ENCODE data around the gene TMEM86B. TPM values are rescaled to one million over a fixed set of nuclear protein-coding genes. Genes with fewer than 3 reads are reported as not detected.

Gene TMEM86B
- polyA plus RNA-seq, 1 donor from 2014 or later, result 2.3 TPM

- Histone ChIP-seq H3K27ac (ENCODE audit: low read length) (no peak overlapping the region), H3K4me3 (ENCODE audit: low read length) (no peak overlapping the region), H2AFZ (ENCODE audit: low read depth, low read length) (no peak overlapping the region)
These were observed 20.1 kb upstream of the TMEM86B start for GRCh38 chr19:55248704-55249103.

GRCh38 chr19:55248166-55248675, 19.7 kb upstream of the TMEM86B start:
- no peak overlapping the region for H3K9ac ChIP-seq (ENCODE audit: low read length)
- H3K9me2 ChIP-seq (ENCODE audit: insufficient read depth, low read length), result no peaks in the 10 kb centered on the region
- H2AFZ ChIP-seq (ENCODE audit: low read depth, low read length), result no peak overlapping the region
- H3K9me3 ChIP-seq (ENCODE audit: low read length), result no peaks in the 10 kb centered on the region
- no peaks in the 10 kb centered on the region for H4K20me1 ChIP-seq (ENCODE audit: insufficient read depth)
- no peaks in the 10 kb centered on the region for H3F3A ChIP-seq (ENCODE audit: insufficient read depth, low read length, poor library complexity, severe bottlenecking)
- no peak overlapping the region for H3K4me2 ChIP-seq (ENCODE audit: low read length)
- no peak overlapping the region for H3K27ac ChIP-seq (ENCODE audit: low read length)
- no peaks in the 10 kb centered on the region for H3K36me3 ChIP-seq (ENCODE audit: insufficient read depth, low read length)
- peaks cover 33% of the 10 kb centered on the region for H3K79me2 ChIP-seq (replicated peaks; ENCODE audit: insufficient read depth, low read length)
- H3K27me3 ChIP-seq (ENCODE audit: insufficient read depth, low read depth, low read length), result no peaks in the 10 kb centered on the region
- H3K4me3 ChIP-seq (ENCODE audit: low read length), result no peak overlapping the region
- TF ChIP-seq SMC3 (conservative IDR thresholded peaks at IDR 0.05; ENCODE audit: poor library complexity) (no peak), MXI1 (conservative IDR thresholded peaks at IDR 0.05; ENCODE audit: poor library complexity, severe bottlenecking) (no peak), REST (IDR thresholded peaks at IDR 0.05; ENCODE audit: borderline replicate concordance) (no peak), POLR2AphosphoS5 (IDR thresholded peaks at IDR 0.05) (no peak), EP300 (conservative IDR thresholded peaks at IDR 0.05; ENCODE audit: poor library complexity, severe bottlenecking) (no peak), EZH2 (IDR thresholded peaks at IDR 0.05; ENCODE audit: borderline replicate concordance, insufficient read depth, low read length, poor library complexity, severe bottlenecking) (no peak), RAD21 (conservative IDR thresholded peaks at IDR 0.05) (no peak)

More at GRCh38 chr19:55248704-55249103, 20.1 kb upstream of the TMEM86B start:
- Histone ChIP-seq H3K36me3 (ENCODE audit: insufficient read depth, low read length) (no peaks in the 10 kb centered on the region), H3K79me2 (replicated peaks; ENCODE audit: insufficient read depth, low read length) (peaks cover 38% of the 10 kb centered on the region), H3K9me3 (ENCODE audit: low read length) (no peaks in the 10 kb centered on the region), H3K27me3 (ENCODE audit: insufficient read depth, low read depth, low read length) (no peaks in the 10 kb centered on the region), H3K9me2 (ENCODE audit: insufficient read depth, low read length) (no peaks in the 10 kb centered on the region), H3K4me2 (ENCODE audit: low read length) (no peak overlapping the region), H3F3A (ENCODE audit: insufficient read depth, low read length, poor library complexity, severe bottlenecking) (no peaks in the 10 kb centered on the region), H4K20me1 (ENCODE audit: insufficient read depth) (no peaks in the 10 kb centered on the region), H3K9ac (ENCODE audit: low read length) (no peak overlapping the region)
- TF ChIP-seq CTCF (IDR thresholded peaks at IDR 0.05; ENCODE audit: poor library complexity, severe bottlenecking) (no peak), EP300 (conservative IDR thresholded peaks at IDR 0.05; ENCODE audit: poor library complexity, severe bottlenecking) (no peak), SMC3 (conservative IDR thresholded peaks at IDR 0.05; ENCODE audit: poor library complexity) (no peak), MXI1 (conservative IDR thresholded peaks at IDR 0.05; ENCODE audit: poor library complexity, severe bottlenecking) (no peak), REST (IDR thresholded peaks at IDR 0.05; ENCODE audit: borderline replicate concordance) (no peak), POLR2AphosphoS5 (IDR thresholded peaks at IDR 0.05) (no peak), RAD21 (conservative IDR thresholded peaks at IDR 0.05) (no peak), TAF1 (IDR thresholded peaks at IDR 0.05; ENCODE audit: low read depth) (no peak), EZH2 (IDR thresholded peaks at IDR 0.05; ENCODE audit: borderline replicate concordance, insufficient read depth, low read length, poor library complexity, severe bottlenecking) (no peak)

All from neural cell (in vitro differentiated cells).